Neural cell (in vitro differentiated cells): Measurements from ENCODE around the gene ZNF639. TPM values are rescaled to one million over a fixed set of nuclear protein-coding genes. Genes with fewer than 3 reads are reported as not detected.

Experiments
- H2AFZ ChIP-seq: fragments of 200-600, 300-800 bp; sonication (generic), shearing (Covaris generic); 2 replicates; pipeline ENCODE4 v1.6.0; 2014; ENCODE audit warnings: low read depth, mild to moderate bottlenecking, antibody characterized with exemption, low read length, moderate library complexity
- H3F3A ChIP-seq: fragments of 200-600 bp; shearing (Covaris generic); 2 replicates; pipeline ENCODE4 v1.6.1; 2016; ENCODE audit warnings: mild to moderate bottlenecking, moderate library complexity, mixed read lengths, antibody characterized with exemption, low read length; ENCODE audit not compliant: insufficient read depth, poor library complexity, severe bottlenecking
- H3K27ac ChIP-seq: fragments of 200-600, 300-800 bp; sonication (generic), shearing (Covaris generic); 2 replicates; pipeline ENCODE4 v1.5.1; 2014; ENCODE audit warnings: mild to moderate bottlenecking, low read length, moderate library complexity
- H3K27me3 ChIP-seq: fragments of 300-800, 200-600 bp; sonication (generic), shearing (Covaris generic); 2 replicates; pipeline ENCODE4 v1.6.0; 2014; ENCODE audit warnings: mild to moderate bottlenecking, low read depth, low read length, moderate library complexity; ENCODE audit not compliant: insufficient read depth
- H3K36me3 ChIP-seq: fragments of 300-800, 200-600 bp; sonication (generic), shearing (Covaris generic); 2 replicates; pipeline ENCODE4 v1.5.1; 2014; ENCODE audit warnings: mild to moderate bottlenecking, antibody characterized with exemption, low read length, moderate library complexity; ENCODE audit not compliant: insufficient read depth
- H3K4me2 ChIP-seq: fragments of 300-800, 200-600 bp; sonication (generic), shearing (Covaris generic); 2 replicates; pipeline ENCODE4 v1.6.0; 2014; ENCODE audit warnings: mild to moderate bottlenecking, low read length
- H3K4me3 ChIP-seq: fragments of 300-800, 200-600 bp; sonication (generic), shearing (Covaris generic); 2 replicates; pipeline ENCODE4 v1.5.1; 2014; ENCODE audit warnings: mild to moderate bottlenecking, low read length, moderate library complexity
- H3K79me2 ChIP-seq: fragments of 200-600 bp; shearing (Covaris generic); replicated peaks from 2 replicates; pipeline ENCODE4 v1.6.0; 2014; ENCODE audit warnings: mild to moderate bottlenecking, low read length, moderate library complexity; ENCODE audit not compliant: insufficient read depth
- H3K9ac ChIP-seq: fragments of 300-800, 200-600 bp; sonication (generic), shearing (Covaris generic); 2 replicates; pipeline ENCODE4 v1.6.1; 2016; ENCODE audit warnings: mild to moderate bottlenecking, low read length, mixed read lengths
- H3K9me2 ChIP-seq: fragments of 200-600 bp; shearing (Covaris generic); 2 replicates; pipeline ENCODE4 v1.6.1; 2016; ENCODE audit warnings: mild to moderate bottlenecking, low read length, mixed read lengths; ENCODE audit not compliant: insufficient read depth
- H3K9me3 ChIP-seq: fragments of 200-600, 300-800 bp; sonication (generic), shearing (Covaris generic); 2 replicates; pipeline ENCODE4 v1.6.1; 2016; ENCODE audit warnings: mild to moderate bottlenecking, mixed run types, low read length, moderate library complexity, mixed read lengths
- H4K20me1 ChIP-seq: fragments of 200-600 bp; shearing (Covaris generic); 2 replicates; pipeline ENCODE4 v1.6.1; 2016; ENCODE audit warnings: mild to moderate bottlenecking, mixed run types; ENCODE audit not compliant: insufficient read depth
- EP300 ChIP-seq: fragments of 450-650 bp; conservative IDR thresholded peaks from 2 replicates; pipeline ENCODE4 v1.6.1; 2014; ENCODE audit warnings: antibody characterized with exemption, mild to moderate bottlenecking, moderate library complexity; ENCODE audit not compliant: poor library complexity, severe bottlenecking
- EZH2 ChIP-seq: fragments of 200-600, 300-800 bp; shearing (Covaris generic), sonication (generic); IDR thresholded peaks from 2 replicates; pipeline ENCODE4 v1.6.1; 2014; ENCODE audit warnings: antibody characterized with exemption, low read length, borderline replicate concordance, mild to moderate bottlenecking; ENCODE audit not compliant: insufficient read depth, poor library complexity, severe bottlenecking
- MXI1 ChIP-seq: fragments of 450-650 bp; conservative IDR thresholded peaks from 2 replicates; pipeline ENCODE4 v1.6.1; 2014; ENCODE audit warnings: antibody characterized with exemption, mild to moderate bottlenecking; ENCODE audit not compliant: poor library complexity, severe bottlenecking
- POLR2AphosphoS5 ChIP-seq: IDR thresholded peaks from 2 replicates; pipeline ENCODE4 v1.6.1; 2012
- RAD21 ChIP-seq: fragments of 450-650 bp; conservative IDR thresholded peaks from 2 replicates; pipeline ENCODE4 v1.6.1; 2014; ENCODE audit warnings: antibody characterized with exemption, mild to moderate bottlenecking, moderate library complexity
- SMC3 ChIP-seq: fragments of 450-650 bp; conservative IDR thresholded peaks from 2 replicates; pipeline ENCODE4 v1.6.1; 2014; ENCODE audit warnings: antibody characterized with exemption, mild to moderate bottlenecking, moderate library complexity; ENCODE audit not compliant: poor library complexity
- TAF1 ChIP-seq: IDR thresholded peaks from 2 replicates; pipeline ENCODE4 v1.6.1; 2012; ENCODE audit warnings: low read depth
- polyA plus RNA-seq: library from polyadenylated mRNA; depleted of rRNA; stranded (reverse); fragments of >200 nt; gene quantifications from 2 replicates; pipeline ENCODE4 v1.2.3, GENCODE V29; 2014
- TF ChIP-seq, protein P1 (sequence below): fragments of 450-650 bp; IDR thresholded peaks from 2 replicates; pipeline ENCODE4 v1.5.1; 2014; ENCODE audit warnings: antibody characterized with exemption, mild to moderate bottlenecking, moderate library complexity; ENCODE audit not compliant: poor library complexity, severe bottlenecking
- TF ChIP-seq, protein P2 (sequence below): IDR thresholded peaks from 2 replicates; pipeline ENCODE4 v1.6.1; 2012; ENCODE audit warnings: borderline replicate concordance

The ZNF639 gene
- polyA plus RNA-seq, 1 donor from 2014 or later: 100 TPM

GRCh38 chr3:179336345-179336929, 13.6 kb downstream of the ZNF639 start:
- H3K27me3 ChIP-seq: no peaks in the 10 kb centered on the region
- TF ChIP-seq MXI1 (no peak), SMC3 (no peak), POLR2AphosphoS5 (no peak), RAD21 (no peak), TAF1 (no peak), EP300 (no peak), EZH2 (no peak)
- TF ChIP-seq, protein P1, sequence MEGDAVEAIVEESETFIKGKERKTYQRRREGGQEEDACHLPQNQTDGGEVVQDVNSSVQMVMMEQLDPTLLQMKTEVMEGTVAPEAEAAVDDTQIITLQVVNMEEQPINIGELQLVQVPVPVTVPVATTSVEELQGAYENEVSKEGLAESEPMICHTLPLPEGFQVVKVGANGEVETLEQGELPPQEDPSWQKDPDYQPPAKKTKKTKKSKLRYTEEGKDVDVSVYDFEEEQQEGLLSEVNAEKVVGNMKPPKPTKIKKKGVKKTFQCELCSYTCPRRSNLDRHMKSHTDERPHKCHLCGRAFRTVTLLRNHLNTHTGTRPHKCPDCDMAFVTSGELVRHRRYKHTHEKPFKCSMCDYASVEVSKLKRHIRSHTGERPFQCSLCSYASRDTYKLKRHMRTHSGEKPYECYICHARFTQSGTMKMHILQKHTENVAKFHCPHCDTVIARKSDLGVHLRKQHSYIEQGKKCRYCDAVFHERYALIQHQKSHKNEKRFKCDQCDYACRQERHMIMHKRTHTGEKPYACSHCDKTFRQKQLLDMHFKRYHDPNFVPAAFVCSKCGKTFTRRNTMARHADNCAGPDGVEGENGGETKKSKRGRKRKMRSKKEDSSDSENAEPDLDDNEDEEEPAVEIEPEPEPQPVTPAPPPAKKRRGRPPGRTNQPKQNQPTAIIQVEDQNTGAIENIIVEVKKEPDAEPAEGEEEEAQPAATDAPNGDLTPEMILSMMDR: no peak
- TF ChIP-seq, protein P2, sequence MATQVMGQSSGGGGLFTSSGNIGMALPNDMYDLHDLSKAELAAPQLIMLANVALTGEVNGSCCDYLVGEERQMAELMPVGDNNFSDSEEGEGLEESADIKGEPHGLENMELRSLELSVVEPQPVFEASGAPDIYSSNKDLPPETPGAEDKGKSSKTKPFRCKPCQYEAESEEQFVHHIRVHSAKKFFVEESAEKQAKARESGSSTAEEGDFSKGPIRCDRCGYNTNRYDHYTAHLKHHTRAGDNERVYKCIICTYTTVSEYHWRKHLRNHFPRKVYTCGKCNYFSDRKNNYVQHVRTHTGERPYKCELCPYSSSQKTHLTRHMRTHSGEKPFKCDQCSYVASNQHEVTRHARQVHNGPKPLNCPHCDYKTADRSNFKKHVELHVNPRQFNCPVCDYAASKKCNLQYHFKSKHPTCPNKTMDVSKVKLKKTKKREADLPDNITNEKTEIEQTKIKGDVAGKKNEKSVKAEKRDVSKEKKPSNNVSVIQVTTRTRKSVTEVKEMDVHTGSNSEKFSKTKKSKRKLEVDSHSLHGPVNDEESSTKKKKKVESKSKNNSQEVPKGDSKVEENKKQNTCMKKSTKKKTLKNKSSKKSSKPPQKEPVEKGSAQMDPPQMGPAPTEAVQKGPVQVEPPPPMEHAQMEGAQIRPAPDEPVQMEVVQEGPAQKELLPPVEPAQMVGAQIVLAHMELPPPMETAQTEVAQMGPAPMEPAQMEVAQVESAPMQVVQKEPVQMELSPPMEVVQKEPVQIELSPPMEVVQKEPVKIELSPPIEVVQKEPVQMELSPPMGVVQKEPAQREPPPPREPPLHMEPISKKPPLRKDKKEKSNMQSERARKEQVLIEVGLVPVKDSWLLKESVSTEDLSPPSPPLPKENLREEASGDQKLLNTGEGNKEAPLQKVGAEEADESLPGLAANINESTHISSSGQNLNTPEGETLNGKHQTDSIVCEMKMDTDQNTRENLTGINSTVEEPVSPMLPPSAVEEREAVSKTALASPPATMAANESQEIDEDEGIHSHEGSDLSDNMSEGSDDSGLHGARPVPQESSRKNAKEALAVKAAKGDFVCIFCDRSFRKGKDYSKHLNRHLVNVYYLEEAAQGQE: no peak

DNA sequence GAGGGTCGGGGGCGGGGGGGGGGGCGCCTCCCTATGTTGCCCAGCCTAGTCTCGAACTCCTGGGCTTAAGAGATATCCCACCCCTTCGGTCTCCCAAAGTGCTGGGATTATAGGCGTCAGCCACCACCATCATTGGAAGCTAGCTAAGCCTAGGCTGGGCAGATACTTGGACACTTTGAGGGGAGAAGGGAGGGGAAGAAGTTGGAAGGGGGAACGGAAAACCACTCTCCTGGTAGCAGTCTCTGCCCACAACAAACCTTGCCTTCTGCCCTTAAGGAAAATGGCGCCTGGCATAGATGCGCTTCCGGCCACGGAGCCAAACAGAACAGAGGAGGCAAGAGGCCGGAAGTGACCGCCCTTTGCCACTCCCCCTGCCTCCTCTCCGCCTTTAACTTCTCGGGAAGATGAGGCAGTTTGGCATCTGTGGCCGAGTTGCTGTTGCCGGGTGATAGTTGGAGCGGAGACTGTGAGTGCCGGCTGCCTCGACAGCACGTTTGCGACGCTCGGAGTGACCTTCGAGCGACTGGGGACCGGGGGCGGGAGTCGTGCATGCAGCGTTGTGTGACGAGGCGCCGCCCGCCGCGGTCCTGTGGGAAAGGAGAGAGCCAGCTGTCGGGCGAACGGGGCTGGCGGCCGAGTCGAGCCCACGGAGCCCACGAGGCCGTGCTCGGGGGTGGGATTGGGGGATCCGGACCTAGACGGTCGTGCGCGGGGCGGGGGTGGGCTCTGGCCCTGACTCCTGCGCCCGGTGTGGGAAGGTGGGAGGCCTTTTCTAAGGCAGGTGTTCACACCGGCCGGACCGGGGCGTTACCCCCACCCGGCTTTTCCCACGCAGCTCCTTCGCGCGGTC, 24.7 kb downstream of the ZNF639 start, which contains the start of gene MFN1:
TSS of gene MFN1 (plus strand) at position 365 of the 850 bp plus-strand sequence. CDS start 1,143 bp downstream, outside the sequence.
- Histone ChIP-seq H3K36me3 (no peaks in the 10 kb centered on the region), H3K79me2 (peaks cover 9% of the 10 kb centered on the region), H3K27me3 (no peaks in the 10 kb centered on the region), H3K4me2 (peak within 1 kb of the TSS; percentile 38), H3K9me3 (no peaks in the 10 kb centered on the region), H2AFZ (peak within 1 kb of the TSS; percentile 58), H3K9ac (peak within 1 kb of the TSS; percentile 67), H3F3A (no peaks in the 10 kb centered on the region), H3K27ac (peak within 1 kb of the TSS; percentile 54), H4K20me1 (no peaks in the 10 kb centered on the region), H3K4me3 (peak within 1 kb of the TSS; percentile 91), H3K9me2 (no peaks in the 10 kb centered on the region)
- TF ChIP-seq RAD21 (peak; percentile 40), MXI1 (peak; percentile 82), TAF1 (peak; percentile 62), EZH2 (no peak), SMC3 (no peak), POLR2AphosphoS5 (peak; percentile 74)
- TF ChIP-seq, protein P2: peak; percentile 56

More at GRCh38 chr3:179336345-179336929, 13.6 kb downstream of the ZNF639 start:
- no peak overlapping the region for H3K4me2 ChIP-seq
- no peaks in the 10 kb centered on the region for H3F3A ChIP-seq
- H4K20me1 ChIP-seq: no peaks in the 10 kb centered on the region
- H3K9ac ChIP-seq: no peak overlapping the region
- H3K79me2 ChIP-seq: no peaks in the 10 kb centered on the region
- no peak overlapping the region for H3K4me3 ChIP-seq
- no peaks in the 10 kb centered on the region for H3K9me3 ChIP-seq
- no peaks in the 10 kb centered on the region for H3K36me3 ChIP-seq
- no peak overlapping the region for H2AFZ ChIP-seq
- H3K27ac ChIP-seq: no peak overlapping the region
- H3K9me2 ChIP-seq: no peaks in the 10 kb centered on the region
